ENCODE measurements around the gene SEMA3D. TPM values are rescaled to one million over a fixed set of nuclear protein-coding genes. Genes with fewer than 3 reads are reported as not detected.

Gene SEMA3D
- total and polyA plus RNA-seq, 9 of the 15 experiments (the other 6 are each of a cell fraction or from before 2014, with no cell fraction given) = 0.01 to 0.10 (median 0.04) TPM; not detected in 1

GRCh38 chr7:85222522-85222921 lies 35.7 kb upstream of the SEMA3D start (continued):
- TF ChIP-seq TOE1 (IDR thresholded peaks at IDR 0.05; ENCODE audit: borderline replicate concordance) (no peak), TOE1 (CRISPR knock-in tag; IDR thresholded peaks at IDR 0.05; ENCODE audit: borderline replicate concordance, low read depth) (no peak), ZNF347 (CRISPR knock-in tag; IDR thresholded peaks at IDR 0.05; ENCODE audit: low read depth) (no peak), ZNF311 (CRISPR knock-in tag; IDR thresholded peaks at IDR 0.05) (no peak)

GRCh38 chr7:85221796-85222195 lies 34.9 kb upstream of the SEMA3D start:
- DNase-seq (ENCODE audit: extremely low read depth in 1 of 4, low spot score in 3 of 4) = no peak
- H3K9me1 ChIP-seq (ENCODE audit: control insufficient read depth, insufficient read depth, low read length) = no peaks in the 10 kb centered on the region
- no peak overlapping the region for H3K9ac ChIP-seq (ENCODE audit: insufficient read depth in 1 of 2, low read depth in 2 of 2, low read length in 2 of 2)
- no peaks in the 10 kb centered on the region for H3K4me1 ChIP-seq (replicated peaks in 1 of 2; ENCODE audit: control insufficient read depth in 2 of 2, insufficient read depth in 2 of 2, low read length in 2 of 2)
- H3K4me2 ChIP-seq (ENCODE audit: insufficient read depth, low read length) = no peak overlapping the region
- ATAC-seq = no peak
- no peaks in the 10 kb centered on the region for H3K27me3 ChIP-seq (ENCODE audit: control insufficient read depth in 2 of 2, insufficient read depth in 2 of 2, low read length in 2 of 2)
- no peak overlapping the region for H3K27ac ChIP-seq (ENCODE audit: extremely low read depth, low read depth, low read length)
- no peaks in the 10 kb centered on the region for H3K79me2 ChIP-seq (ENCODE audit: control insufficient read depth, insufficient read depth, low read length)
- no peak for FAIRE-seq
- TF ChIP-seq PCBP2 (IDR thresholded peaks at IDR 0.05; ENCODE audit: low read depth, low read length, poor library complexity, severe bottlenecking) (no peak), GATAD2B (IDR thresholded peaks at IDR 0.05; ENCODE audit: borderline replicate concordance) (no peak), RUNX1 (IDR thresholded peaks at IDR 0.05; ENCODE audit: low read depth) (no peak), ZNF561 (CRISPR knock-in tag; conservative IDR thresholded peaks at IDR 0.05) (no peak), SMC3 (conservative IDR thresholded peaks at IDR 0.05; ENCODE audit: insufficient read depth, low read depth, low read length) (no peak), HCFC1 (IDR thresholded peaks at IDR 0.05; ENCODE audit: low read depth, low read length) (no peak), CSDE1 (IDR thresholded peaks at IDR 0.05) (no peak), KLF10 (CRISPR knock-in tag; IDR thresholded peaks at IDR 0.05) (no peak)
- no peak overlapping the region for H2AFZ ChIP-seq (ENCODE audit: low read depth, low read length)
- in situ Hi-C loops (cut with MboI) (no loop called here), intact Hi-C loops (cut with micrococcal nuclease) (no loop called here)
- H3K36me3 ChIP-seq (ENCODE audit: control insufficient read depth, insufficient read depth, low read length) = no peaks in the 10 kb centered on the region
- no peak overlapping the region for H3K4me3 ChIP-seq
- BruUV-seq (replicated peaks) = no TSS peak
- H3K9me3 ChIP-seq (replicated peaks; ENCODE audit: control insufficient read depth, insufficient read depth, low read depth, low read length) = no peaks in the 10 kb centered on the region
- ChIA-PET POLR2A (no interaction called here), CTCF (ENCODE audit: low intra/inter-chr PET ratio) (no interaction called here)
- no peaks in the 10 kb centered on the region for H4K20me1 ChIP-seq (replicated peaks; ENCODE audit: control insufficient read depth, insufficient read depth, low read length)

Measured in K562 (cell line).